T-helper 22 cell (primary cell): ENCODE measurements around the gene PCDH10.

Source experiments
- DNase-seq: peaks from one replicate; pipeline ENCODE4 v3.0.0-alpha.2; 2020; ENCODE audit warnings: low read depth

Gene PCDH10

GRCh38 chr4:133148690-133149363 lies at the start of gene PCDH10:
Gene PCDH10 (plus strand): TSS chr4:133149294. CDS start chr4:133150141, 847 bp downstream.
- DNase-seq: no peak

GRCh38 chr4:133102043-133102442 lies 47.1 kb upstream of the PCDH10 start:
- DNase-seq: no peak

GRCh38 chr4:133102612-133103409 lies 46.3 kb upstream of the PCDH10 start:
- DNase-seq: no peak

- DNase-seq: no peak
Measured at GRCh38 chr4:133112641-133113040, 36.5 kb upstream of the PCDH10 start.

- DNase-seq: no peak
Measured at GRCh38 chr4:133124746-133125145, 24.3 kb upstream of the PCDH10 start.

- DNase-seq: no peak
Measured at GRCh38 chr4:133127500-133127899, 21.6 kb upstream of the PCDH10 start.

GRCh38 chr4:133129237-133129636 lies 19.9 kb upstream of the PCDH10 start:
- DNase-seq: no peak

GRCh38 chr4:133130171-133130570 lies 18.9 kb upstream of the PCDH10 start:
- no peak for DNase-seq

GRCh38 chr4:133131829-133132460 lies 17.1 kb upstream of the PCDH10 start:
- DNase-seq: no peak

GRCh38 chr4:133136833-133137232 lies 12.3 kb upstream of the PCDH10 start:
- no peak for DNase-seq

GRCh38 chr4:133137571-133137970 lies 11.5 kb upstream of the PCDH10 start:
- DNase-seq: no peak

GRCh38 chr4:133143775-133144430 lies 5.2 kb upstream of the PCDH10 start:
- DNase-seq: no peak

GRCh38 chr4:133145241-133145640 lies 3.9 kb upstream of the PCDH10 start:
- DNase-seq: no peak

- no peak for DNase-seq
Measured at GRCh38 chr4:133145758-133146573, 3.1 kb upstream of the PCDH10 start.

GRCh38 chr4:133146574-133147241 lies 2.4 kb upstream of the PCDH10 start:
- no peak for DNase-seq

- DNase-seq: no peak
Measured at GRCh38 chr4:133147286-133147821, 1.7 kb upstream of the PCDH10 start.

GRCh38 chr4:133147921-133148689 lies 989 bp upstream of the PCDH10 start:
- DNase-seq: no peak

GRCh38 chr4:133149364-133149695 lies 236 bp downstream of the PCDH10 start:
- no peak for DNase-seq

GRCh38 chr4:133149932-133150471 lies 908 bp downstream of the PCDH10 start:
- no peak for DNase-seq
